GM19328 (cell line): Measurements from ENCODE around the gene FAM9C.
"Not testable (repeated sequence)": the region's sequence is repeated elsewhere in the genome, so short reads cannot be mapped to it uniquely, and the experiment has no call there.

Source experiments
- ATAC-seq: cut with Tn5 transposase; IDR thresholded peaks from one replicate; pipeline ENCODE4 v1.9.1; 2021; ENCODE audit warnings: mild to moderate bottlenecking, moderate library complexity; ENCODE audit not compliant: unreplicated experiment

Gene FAM9C

DNA sequence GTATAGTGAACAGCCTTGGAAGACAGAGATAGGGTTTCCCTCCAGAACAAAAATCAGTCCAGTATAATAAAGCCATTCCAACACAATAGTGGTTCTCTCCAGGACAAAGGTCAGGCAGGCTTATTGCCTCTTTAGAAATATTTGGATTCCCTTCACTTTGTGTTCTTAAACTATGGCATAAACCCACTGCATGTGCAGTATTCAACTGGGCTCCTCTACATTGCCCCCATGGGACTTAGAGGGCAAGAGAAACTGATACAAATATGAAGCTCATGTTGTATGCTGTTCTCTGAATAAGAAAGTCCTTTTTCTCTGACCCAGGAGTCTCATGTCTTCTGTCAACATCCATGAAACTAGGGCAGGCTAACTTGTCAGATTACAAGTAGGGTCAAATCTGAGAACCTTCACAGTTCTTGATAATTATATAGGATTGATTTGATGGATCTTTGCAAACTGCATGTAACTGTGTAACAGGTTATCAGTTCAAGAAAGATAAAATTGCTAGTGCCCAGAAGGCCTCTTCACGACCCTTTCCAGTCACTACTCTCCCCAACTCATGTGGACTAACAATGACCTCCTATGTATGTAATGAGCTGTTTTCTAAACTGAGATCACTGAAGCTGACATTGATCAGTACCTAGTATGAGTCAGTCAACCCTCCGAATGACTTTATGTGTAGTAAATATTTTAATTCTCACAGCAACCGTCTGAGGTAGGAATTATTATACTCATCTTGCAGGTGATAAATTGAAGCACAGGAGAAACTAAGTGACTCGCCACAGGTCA lies 31.9 kb upstream of the FAM9C start:
- ATAC-seq = no peak

DNA sequence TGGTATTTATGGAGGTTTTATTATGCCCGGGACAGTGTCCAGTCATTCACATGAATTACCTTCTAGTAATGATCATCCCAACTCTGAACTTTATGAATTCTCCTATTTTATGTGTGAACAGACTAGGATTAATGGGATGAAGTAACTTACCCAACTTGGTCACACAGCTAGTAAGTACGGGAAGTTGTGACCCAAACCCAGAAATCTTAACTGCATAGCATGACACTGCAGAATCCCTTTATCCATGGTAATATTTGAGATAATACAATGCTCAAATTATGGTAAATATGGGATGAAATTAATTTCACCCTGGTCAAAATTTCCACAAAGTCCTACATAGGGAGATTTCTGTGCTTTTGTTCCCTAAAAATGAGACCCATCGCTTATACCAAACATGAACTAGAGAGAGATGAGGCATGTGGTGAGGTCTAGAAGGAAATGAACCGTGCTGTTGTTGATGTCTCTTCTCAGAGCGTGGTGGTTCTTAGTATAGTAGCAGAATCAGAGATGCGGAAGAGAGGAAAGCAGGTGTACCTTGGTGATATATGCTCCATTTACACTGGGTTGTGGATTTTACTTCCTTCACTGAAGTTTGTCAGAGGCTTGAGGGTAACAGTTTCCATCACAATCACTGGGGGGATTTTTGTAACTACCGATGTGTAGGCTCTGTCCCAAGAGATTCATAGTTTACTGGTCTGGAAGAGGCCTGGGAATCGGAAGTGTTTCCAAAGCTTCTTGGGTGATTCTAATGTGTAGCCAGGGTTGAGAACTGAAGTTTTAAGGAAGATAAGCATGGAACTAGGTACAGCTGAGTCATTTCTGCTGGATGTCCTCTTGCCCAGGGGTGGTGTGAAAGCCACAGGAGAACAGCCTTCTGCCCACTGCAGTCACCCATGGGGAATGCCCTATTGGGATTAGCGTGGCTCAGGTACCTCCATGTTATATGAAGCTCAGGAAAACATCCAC lies 30.2 kb upstream of the FAM9C start:
- ATAC-seq = peak; percentile 87

DNA sequence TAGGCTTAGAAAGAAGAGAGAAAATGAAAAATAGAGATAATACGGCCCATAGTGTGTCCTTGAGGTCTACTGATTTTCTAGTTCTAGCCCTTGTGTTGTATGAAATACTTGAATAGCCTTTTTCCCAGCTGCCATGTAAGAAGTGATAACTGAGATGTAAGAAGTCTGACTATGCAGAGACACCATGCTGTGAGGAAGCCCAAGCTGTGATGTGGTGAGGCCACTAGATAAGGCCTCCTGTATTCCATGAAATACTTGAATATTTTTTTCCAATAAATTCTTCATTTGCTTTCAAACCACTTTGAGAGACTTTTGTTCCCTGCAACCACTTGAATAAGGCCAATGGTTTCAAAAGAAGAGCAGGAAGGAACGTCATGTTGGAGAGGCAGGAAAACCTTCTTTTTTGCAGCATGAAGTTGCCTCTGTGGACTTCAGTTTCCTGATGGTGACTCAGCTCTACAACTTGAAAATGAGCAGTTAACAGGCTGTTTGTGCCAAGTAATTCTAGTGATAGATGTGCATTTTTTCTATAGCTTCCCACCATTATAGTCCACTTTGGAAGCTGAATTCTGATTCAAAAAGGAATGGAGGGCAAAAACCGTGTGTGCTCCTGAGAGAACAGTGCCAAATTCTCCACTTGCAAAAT lies 25.5 kb upstream of the FAM9C start:
- no peak for ATAC-seq

DNA sequence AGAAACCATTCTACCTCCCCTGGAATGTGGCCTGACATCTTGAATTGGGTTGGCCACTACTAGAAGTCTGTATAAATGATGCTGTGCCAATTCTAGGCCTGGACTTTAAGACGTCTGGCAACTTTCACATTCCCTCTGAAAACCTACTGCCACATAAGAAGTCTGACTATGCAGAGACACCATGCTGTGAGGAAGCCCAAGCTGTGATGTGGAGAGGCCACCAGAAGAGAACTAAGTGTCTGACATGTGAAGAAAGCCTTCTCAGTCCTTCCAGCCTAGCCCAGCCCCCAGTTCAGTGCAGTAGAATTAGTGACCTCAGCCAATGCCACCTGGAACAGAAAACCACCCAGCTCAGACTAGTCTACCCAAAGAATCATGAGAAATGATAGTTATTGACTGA lies 24.2 kb upstream of the FAM9C start:
- no peak for ATAC-seq

DNA sequence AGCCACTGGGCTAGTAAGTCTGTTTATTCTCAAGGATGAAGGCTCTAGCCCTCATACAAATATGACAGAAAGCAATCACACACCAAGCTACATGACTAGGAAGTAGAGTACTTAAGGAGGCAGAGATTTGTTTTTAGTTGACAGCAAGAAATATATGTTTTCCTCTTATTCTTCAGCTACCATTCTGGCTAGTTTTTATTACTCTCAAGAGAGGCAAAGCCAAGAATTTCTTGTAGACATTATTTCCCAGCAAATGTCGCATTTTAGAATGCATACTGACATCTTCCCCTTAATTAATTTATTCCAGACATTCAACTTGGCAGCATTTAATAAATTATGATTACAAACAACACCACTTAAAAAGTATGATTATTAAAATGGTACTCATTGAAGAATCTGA lies 23.4 kb upstream of the FAM9C start:
- ATAC-seq = no peak

DNA sequence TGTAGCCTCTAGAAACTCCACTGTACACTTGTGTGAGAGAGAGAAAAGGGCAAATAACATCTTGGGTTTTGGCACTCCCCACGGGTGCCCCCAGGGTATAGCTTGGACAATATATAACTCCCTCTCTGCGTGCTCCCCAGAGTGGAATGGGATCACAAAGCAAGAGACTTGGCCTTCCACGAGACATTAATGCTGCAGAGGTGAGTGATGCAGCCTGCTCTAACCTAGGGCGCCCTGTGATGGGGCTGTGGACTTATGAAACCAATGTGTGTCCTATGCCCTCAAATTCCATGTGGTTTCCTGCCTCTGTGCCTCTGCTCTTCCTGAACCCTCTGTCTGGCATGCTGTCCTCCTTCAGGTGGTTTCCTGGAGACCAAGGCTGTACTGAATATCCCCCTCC lies 22.0 kb upstream of the FAM9C start:
- no peak for ATAC-seq

DNA sequence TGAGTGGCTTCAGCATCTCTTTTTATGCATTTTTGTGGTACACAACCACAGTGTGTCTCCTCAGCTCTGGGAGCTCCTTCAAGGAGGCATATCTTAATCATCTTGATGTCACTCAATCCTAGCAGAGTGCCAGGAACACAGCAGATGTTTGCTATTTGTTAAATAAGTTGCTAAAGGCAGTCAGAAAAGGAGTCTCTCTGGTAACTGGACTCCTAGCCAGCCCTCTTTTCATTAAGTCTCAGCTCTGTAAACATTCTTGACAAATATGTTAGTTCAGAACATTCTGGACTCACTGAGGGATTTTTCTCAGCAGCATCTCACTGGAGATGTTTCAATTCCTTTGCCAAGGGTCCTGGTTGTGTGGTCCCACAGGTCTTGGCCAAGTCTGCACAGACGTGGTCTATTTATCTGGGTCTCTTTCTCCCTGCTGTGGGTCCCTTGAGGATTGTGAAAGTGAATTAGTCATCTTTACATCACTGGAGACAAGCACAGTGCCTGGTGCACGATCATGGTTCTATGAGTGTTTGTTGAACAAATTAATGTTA lies 20.3 kb upstream of the FAM9C start:
- ATAC-seq = no peak

DNA sequence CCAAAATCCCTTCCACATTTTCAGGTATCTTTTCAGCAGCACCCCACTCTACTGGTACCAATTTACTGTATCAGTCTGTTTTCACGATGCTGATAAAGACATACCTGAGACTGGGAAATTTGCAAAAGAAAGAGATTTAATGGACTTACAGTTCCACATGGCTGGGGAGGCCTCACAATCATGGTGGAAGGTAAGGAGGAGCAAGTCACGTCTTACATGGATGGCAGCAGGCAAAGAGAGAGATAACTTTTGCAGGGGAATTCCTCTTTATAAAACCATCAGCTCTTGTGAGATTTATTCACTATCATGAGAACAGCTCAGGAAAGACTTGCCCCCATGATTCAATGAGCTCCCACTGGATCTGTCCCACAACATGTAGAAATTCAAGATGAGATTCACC lies 18.7 kb upstream of the FAM9C start:
- ATAC-seq = not testable (repeated sequence)

DNA sequence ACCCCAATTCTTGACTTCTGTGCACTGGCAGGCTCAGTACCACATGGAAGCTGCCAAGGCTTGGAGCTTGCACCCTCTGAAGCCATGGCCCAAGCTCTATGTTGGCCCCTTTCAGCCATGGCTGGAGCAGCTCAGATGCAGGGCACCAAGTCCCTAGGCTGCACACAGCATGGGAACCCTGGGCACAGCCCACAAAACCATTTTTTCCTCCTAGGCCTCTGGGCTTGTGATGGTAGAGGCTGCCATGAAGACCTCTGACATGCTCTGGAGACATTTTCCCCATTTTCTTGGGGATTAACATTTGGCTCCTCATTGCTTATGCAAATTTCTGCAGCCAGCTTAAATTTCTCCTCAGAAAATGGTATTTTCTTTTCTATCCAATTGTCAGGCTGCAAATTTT lies 17.9 kb upstream of the FAM9C start:
- ATAC-seq = not testable (repeated sequence)

DNA sequence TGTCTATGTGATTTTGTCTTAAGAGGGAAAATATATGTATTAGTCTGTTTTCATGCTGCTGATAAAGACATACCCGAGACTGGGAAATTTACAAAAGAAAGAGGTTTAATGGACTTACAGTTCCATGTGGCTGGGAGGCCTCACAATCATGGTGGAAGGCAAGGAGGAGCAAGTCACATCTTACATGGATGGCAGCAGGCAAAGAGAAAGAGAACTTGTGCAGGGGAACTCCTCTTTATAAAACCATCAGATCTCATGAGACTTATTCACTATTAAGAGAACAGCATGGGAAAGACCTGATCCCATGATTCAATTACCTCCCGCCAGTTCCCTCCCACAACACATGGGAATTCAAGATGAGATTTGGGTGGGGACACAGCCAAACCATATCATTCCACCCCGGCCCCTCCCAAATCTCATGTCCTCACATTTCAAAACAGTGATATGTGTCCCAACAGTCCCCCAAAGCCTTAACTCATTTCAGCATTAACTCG lies 16.8 kb upstream of the FAM9C start:
- not testable (repeated sequence) for ATAC-seq

DNA sequence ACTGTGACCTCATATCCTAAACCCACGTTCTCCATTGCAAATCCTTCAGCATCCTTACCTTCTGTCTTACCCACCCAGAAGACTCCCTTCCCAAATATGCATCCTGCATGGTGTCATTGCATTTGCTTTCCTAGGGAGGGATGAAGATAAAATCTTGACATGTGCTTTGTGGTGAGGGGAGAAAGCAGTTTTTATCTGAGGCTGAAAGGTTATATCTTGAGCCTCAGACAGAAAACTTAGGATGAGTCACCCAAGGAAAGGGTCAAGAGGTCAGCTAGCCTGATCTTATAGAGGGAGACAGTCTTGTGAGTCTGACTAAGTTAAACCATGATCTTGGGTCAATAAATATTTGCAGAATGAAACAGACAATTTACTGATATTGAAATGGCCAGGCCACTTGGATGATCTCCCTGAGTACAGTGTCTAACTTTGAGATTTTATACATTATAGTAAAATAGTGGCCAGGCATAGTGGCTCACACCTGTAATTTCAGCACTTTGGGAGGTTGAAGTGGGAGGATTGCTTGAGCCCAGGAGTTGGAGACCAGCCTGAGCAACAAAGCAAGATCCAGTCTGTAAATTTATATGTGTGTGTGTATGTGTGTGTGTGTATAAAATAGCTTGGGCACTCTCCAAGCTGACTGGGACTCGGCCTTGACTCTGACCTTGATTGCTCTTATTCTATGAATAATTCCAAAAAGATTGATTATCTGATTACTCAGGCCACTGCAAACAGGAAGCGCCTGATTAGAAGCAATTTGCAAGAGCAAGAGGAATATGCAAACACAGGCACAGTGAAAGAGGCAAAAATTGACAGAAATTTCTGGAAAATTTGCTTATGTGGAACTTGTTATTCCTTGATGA lies 15.4 kb upstream of the FAM9C start:
- ATAC-seq = no peak

DNA sequence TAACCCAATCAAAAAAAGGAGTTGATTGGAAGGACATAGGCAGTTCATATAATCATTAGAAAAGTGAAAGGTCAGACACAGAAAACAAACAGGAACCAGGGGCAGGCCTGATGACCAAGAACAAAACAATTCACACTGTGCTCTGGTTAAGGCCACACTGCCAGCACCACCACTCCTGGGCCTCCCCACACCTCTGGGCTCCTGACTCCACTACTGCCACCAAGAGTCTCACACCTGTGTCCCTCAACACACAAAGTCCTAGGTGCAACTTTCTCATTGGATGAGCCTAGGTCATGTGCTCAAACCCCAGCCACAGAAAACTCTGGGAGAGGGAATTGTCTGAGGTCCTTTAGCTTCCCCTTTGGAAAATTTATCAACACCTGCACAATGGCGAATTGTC lies 11.1 kb upstream of the FAM9C start:
- ATAC-seq = no peak

DNA sequence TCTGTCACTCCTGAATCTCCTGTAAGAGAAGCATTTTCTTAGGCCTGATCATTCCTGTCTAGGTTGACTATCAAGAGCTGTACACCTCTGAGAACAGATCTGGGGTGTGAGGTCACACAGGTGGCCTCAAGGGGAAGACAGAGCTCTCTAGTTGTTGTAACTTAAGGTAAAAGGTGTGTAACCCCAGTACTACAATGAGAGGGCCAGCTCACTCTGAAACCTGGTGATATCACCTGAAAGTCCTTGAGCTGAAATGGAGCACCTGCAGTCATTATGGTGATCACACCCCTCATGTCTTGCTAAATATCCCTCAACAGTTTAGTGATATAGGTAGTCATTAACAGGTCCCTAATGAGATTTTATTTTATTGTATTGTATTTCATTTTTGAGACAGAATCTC lies 8.8 kb upstream of the FAM9C start:
- no peak for ATAC-seq

DNA sequence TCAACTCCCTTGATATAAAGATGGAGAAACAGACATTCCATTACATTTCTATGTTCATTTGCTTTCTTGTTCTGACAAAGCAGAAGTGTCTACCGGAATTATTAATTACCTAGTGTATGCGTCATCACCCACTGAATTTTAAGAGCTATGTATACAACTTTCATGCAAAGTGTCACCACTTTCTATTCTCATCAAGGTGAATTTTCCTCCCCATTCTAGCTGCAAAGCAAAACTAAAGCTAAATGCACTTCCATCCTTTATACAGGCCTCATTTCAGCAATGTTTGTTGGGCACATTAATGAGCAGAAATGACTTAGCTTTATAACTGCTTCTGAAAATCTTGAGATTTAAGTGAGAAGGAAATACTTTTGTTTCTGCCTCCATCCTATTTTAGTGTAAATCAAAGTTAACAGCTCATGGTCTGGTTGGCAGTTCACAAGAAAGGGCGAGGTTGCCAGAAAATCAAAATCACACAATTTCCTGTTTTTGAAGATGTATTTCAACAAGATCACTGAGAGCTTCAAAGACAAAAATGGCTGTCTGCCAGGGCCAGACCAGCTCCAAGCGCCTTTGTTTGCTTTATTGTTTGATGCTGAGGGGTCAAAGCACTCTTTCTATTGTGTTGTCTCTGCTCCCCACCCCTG lies 7.2 kb upstream of the FAM9C start:
- no peak for ATAC-seq

DNA sequence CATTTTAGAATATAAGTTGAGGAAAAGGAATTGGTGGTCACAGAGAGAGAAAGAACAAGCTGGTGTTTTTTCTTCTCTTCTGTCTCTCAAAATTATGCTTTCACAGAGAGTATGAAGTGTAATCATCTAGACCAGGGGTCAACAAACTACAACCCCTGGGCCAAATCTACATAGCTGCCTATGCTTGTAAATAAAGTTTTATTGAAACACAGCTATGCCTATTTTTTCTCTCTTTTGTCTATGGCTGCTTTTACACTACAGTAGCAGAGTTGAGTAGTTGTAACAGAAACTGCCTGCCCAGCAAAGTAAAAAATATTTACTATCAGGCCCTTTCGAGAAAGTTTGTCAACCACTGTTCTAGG lies 6.7 kb upstream of the FAM9C start:
- ATAC-seq = no peak

DNA sequence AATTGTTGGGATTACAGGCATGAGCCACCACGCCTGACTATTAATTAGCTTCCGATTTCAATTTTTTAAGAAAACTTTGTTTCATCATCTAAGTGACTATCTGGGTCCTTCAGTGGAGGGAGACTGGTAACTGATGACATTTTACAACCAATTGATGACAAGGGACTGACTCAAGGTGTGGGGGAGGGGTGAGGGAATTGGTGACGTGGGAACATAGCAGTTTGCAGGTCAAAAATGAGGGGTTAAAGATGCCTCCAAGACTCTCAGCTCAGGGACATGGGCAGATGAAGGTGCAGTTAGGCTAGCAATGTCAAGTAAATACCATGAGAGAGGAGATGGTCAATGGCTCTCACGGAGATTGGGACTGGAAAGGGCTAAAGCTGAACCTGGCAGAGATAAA lies 5.7 kb upstream of the FAM9C start:
- ATAC-seq = no peak

DNA sequence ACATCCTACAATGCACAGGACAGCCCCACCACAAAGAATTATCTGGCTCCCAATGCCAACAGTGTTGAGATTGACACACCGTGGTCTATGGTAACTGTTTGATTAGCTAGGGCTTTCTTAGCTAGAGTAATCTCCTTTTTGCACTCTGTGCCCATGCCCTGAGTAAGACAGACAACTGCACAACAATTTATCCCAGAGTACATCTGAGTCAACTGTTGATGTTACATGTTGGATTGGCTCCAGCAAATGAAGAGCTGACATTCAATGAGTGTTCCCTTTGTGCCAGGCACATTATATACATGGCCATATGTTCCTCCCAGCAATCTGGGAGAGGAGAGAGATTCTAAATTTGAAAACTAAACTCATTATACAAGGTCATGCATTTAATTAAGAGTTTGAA lies 3.9 kb upstream of the FAM9C start:
- ATAC-seq = no peak

DNA sequence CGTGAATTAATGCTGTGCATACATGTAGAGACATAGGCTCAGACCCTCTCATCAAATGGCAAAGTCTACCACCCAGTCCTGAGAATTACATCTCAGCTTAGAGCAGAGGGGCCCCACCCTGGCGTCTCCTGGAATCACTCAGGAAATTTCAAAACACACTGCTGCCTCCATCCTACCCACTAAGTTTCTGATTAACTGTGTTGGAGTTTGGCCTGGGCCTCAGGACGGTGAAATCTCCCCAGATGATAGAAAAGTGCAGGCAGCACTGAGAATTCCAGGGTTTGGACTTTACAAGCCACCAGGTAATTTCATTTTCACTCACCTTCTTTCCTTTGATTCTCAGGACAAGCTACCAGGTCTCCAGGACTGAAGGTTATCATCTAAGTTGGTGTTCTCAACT lies 3.3 kb upstream of the FAM9C start:
- no peak for ATAC-seq

DNA sequence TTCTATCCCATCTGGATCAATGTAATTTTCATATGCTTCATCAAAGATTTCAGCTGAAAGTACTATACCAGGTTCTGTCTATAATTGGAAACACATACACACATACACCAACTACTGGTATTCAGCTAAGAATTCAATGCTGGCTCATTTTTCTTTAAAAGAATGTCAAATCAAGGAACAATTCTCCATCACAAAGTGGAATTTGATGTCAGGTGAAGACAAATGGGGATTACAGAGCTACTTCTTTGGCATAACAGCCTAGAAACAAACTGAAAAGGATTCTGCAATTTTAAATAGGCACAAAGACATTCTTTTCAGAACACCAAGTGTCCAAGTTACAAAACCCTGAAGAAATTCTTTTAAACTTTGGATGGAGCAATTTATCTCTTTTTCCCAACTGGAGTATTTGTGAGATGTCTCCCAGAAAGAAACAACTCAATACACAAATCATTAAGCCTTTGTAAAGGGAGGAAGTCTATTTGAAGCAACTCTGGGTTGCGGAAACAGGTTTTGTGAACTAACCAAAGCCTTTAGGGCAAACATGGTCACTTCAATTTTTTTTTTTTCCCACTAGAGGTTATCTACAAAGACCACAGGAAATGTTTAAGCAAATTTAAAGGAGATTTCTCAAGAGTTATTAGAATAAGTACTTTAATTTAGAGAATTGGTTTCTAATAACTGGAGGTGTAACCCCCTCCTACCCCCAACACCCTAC lies 1.9 kb upstream of the FAM9C start:
- no peak for ATAC-seq
